Activated CD8-positive, alpha-beta memory T cell treated with anti-CD3 and anti-CD28 coated beads, Interleukin-2, amount 10 ng/mL, durations not matched to agents 7 days and 5 days (primary cell): ENCODE results near the gene KRTAP4-5. TPM values are rescaled to one million over a fixed set of nuclear protein-coding genes. Genes with fewer than 3 reads are reported as not detected.
"Not testable (repeated sequence)": the region's sequence is repeated elsewhere in the genome, so short reads cannot be mapped to it uniquely, and the experiment has no call there.

Experiments used
- ATAC-seq: fragments of 150-1000 bp; cut with Tn5 transposase; one replicate; pipeline ENCODE4 v1.10.0; 2021; ENCODE audit warnings: moderate library complexity
- CTCF ChIA-PET: fragments of 350-600 bp; sonication (Branson Sonifier 250); formaldehyde crosslinking; loops from one replicate; lab custom pipeline; 2021; ENCODE audit warnings: antibody characterized with exemption; lab: Charles Lee
- DNase-seq: peaks from one replicate; pipeline ENCODE4 v3.0.0-alpha.2; 2020
- H3K27ac Mint-ChIP-seq: one replicate; pipeline ENCODE4 v1.8.0; 2021; ENCODE audit warnings: mild to moderate bottlenecking, mixed read lengths
- H3K27me3 Mint-ChIP-seq: one replicate; pipeline ENCODE4 v1.8.0; 2021; ENCODE audit warnings: mixed read lengths
- H3K36me3 Mint-ChIP-seq: one replicate; pipeline ENCODE4 v1.8.0; 2021; ENCODE audit warnings: mild to moderate bottlenecking, mixed read lengths
- H3K4me1 Mint-ChIP-seq: one replicate; pipeline ENCODE4 v1.8.0; 2021; ENCODE audit warnings: mixed read lengths
- H3K4me3 Mint-ChIP-seq: one replicate; pipeline ENCODE4 v1.8.0; 2021; ENCODE audit warnings: mild to moderate bottlenecking, moderate library complexity, mixed read lengths
- H3K9me3 Mint-ChIP-seq: one replicate; pipeline ENCODE4 v1.8.0; 2022; ENCODE audit warnings: low read depth, mixed read lengths
- total RNA-seq, 2 experiments: library from RNA; stranded (reverse); gene quantifications; one replicate each; pipeline ENCODE4 v1.2.3, GENCODE V29; 2021

Gene KRTAP4-5
- total RNA-seq, 2 experiments from 2014 or later: not detected

DNA sequence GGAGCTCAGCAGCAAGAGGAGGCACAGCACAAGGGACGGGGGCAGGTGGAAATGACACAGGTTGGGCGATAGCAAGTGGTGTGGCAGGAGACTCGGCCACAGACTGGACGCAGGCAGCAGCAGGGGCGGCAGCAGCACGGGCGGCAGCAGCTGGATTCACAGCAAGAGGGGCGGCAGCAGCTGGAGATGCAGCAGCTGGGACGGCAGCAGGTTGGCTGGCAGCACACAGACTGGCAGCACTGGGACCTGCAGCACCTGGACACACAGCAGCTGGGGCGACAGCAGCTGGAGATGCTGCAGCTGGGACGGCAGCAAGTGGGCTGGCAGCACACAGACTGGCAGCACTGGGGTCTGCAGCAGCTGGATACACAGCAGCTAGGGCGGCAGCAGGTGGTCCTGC is 9.8 kb downstream of the KRTAP4-5 start:
- H3K4me1 Mint-ChIP-seq, ATAC-seq, H3K4me3 Mint-ChIP-seq, H3K36me3 Mint-ChIP-seq, H3K27me3 Mint-ChIP-seq, DNase-seq, H3K27ac Mint-ChIP-seq, CTCF ChIA-PET: not testable (repeated sequence)
- H3K9me3 Mint-ChIP-seq: peaks cover 19% of the 10 kb centered on the region

DNA sequence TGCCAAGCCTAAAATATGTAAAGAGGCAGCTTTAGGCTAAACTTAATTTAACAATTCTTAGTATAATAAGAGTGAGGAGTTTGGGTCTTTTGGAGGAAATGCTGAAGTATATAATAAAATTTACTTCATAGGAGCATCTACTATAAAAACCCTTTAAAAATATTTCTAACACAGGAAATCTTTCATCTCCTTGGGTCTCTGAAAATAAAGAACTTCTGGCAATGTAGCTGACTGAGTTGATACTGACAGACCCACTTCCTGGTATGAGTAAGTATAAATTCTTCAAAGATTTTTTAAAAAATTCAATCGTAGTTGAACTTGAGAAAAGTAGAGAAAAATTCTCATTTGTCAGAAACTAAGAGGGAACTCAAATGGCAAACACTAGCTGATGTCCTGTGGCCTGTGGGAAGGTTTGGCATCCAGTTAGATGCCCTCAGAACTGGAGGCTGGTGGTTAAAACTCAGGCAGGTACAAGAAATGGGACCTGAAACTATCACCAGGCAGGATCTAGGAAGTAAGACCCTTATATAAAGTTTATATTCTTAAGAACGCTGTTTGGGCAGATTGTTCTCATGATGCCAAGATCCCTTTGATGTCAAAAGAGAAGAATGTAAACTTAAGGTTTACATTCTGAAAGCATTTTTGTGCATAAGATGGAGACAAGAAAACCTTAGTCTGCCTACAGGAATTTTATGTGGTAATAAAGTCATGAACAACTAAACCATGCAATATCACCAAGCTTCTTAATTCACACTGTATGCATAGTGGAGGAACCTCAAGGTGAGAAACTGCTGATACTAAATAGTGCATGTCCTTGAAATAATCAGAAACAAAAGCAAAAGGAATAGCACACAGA is 15.5 kb downstream of the KRTAP4-5 start:
- H3K36me3 Mint-ChIP-seq: no peaks in the 10 kb centered on the region
- no peak overlapping the region for H3K4me3 Mint-ChIP-seq
- H3K4me1 Mint-ChIP-seq: no peaks in the 10 kb centered on the region
- CTCF ChIA-PET: no interaction called here
- H3K27me3 Mint-ChIP-seq: peaks cover 9% of the 10 kb centered on the region
- ATAC-seq (no peak), DNase-seq (no peak)
- H3K9me3 Mint-ChIP-seq: peaks cover 3% of the 10 kb centered on the region
- H3K27ac Mint-ChIP-seq: no peak overlapping the region

DNA sequence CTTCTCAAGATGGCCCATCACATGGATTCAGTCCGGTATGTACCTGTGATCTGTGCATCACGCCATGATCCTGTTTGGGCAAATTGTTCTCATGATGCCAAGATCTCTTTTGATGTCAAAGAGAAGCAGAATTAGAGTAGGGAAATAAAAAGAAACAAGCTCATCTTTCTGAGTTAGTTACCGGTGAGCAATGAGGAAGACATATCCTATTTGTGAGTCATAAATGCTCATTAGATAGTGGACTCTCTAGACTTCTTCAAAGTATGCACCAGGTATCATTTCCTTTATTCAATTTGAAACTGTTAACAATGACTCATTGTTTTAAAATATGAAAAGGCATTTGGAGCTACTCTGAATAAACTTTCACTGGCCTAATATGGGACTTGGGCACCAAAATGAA is 17.6 kb downstream of the KRTAP4-5 start:
- no peaks in the 10 kb centered on the region for H3K4me1 Mint-ChIP-seq

DNA sequence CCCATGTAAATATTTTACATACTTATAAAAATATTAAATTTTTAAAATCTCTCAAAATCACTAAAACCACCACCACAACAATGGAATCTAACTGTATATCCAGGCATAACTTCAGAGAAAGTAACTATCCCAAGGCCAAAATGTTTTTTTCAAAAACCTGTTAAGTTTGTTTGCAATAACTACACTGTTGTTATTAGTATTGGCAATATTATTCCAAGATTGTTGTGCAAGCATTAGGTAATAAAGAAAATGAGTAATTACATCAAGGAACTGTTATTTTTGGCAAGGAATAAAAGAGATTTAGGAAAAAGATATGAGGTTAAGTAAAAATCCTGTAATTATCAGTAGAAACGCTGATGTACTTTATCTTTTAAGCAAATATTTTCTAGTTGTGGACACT is 22.3 kb downstream of the KRTAP4-5 start:
- Mint-ChIP-seq H3K9me3 (peaks cover 2% of the 10 kb centered on the region), H3K4me3 (no peak overlapping the region), H3K27me3 (peaks cover 15% of the 10 kb centered on the region), H3K36me3 (no peaks in the 10 kb centered on the region), H3K27ac (no peak overlapping the region), H3K4me1 (peaks cover 5% of the 10 kb centered on the region)
- CTCF ChIA-PET: no interaction called here
- DNase-seq (no peak), ATAC-seq (no peak)

More for the DNA sequence above, 17.6 kb downstream of the KRTAP4-5 start:
- H3K4me3 Mint-ChIP-seq: no peak overlapping the region
- no peaks in the 10 kb centered on the region for H3K36me3 Mint-ChIP-seq
- CTCF ChIA-PET: no interaction called here
- ATAC-seq (no peak), DNase-seq (no peak)
- no peaks in the 10 kb centered on the region for H3K9me3 Mint-ChIP-seq
- no peak overlapping the region for H3K27ac Mint-ChIP-seq
- H3K27me3 Mint-ChIP-seq: peaks cover 11% of the 10 kb centered on the region

DNA sequence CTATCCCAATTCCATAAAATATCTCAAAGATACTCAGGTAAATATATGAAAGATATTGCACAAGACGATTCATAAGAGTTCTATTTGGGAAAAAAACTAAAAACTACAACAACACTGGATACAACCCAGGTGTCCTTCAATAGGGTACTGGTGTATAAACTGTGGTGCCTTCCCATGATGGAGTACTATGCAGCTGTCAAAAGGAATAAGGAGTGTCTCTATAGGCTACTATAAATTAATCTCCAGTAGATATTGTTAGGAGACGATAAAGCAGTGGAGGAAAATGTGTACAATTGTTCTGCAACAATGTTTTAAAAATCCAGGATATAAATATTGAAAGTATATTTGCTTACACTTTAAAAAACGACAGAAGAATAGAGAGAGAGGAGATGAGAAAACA is 23.2 kb downstream of the KRTAP4-5 start:
- Mint-ChIP-seq H3K27me3 (peaks cover 18% of the 10 kb centered on the region), H3K4me3 (no peak overlapping the region), H3K4me1 (peaks cover 5% of the 10 kb centered on the region), H3K36me3 (no peaks in the 10 kb centered on the region), H3K27ac (no peak overlapping the region), H3K9me3 (peaks cover 2% of the 10 kb centered on the region)
- DNase-seq (no peak), ATAC-seq (no peak)
- CTCF ChIA-PET: no interaction called here

DNA sequence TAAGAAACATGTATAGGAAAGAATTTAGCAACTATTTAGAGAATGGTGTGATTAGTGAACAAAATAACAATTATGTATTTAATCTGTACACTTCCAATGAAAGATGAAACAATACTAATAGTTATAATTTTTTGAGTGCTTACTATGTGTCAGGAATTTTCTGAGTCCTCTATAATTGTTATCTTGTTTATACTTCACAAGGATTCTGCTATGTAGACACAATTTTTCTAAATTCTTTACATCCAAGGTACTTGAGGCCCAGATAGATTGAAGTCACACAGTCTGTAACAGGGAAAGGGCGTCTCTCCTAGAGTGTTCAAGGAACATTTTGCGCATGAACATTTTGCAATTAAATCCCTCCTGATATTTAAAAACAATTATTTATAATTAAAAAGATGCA is 24.6 kb downstream of the KRTAP4-5 start:
- Mint-ChIP-seq H3K27me3 (peaks cover 18% of the 10 kb centered on the region), H3K27ac (no peak overlapping the region), H3K4me3 (no peak overlapping the region), H3K36me3 (no peaks in the 10 kb centered on the region), H3K9me3 (peaks cover 2% of the 10 kb centered on the region), H3K4me1 (peaks cover 10% of the 10 kb centered on the region)
- no peak for ATAC-seq
- no peak for DNase-seq
- CTCF ChIA-PET: no interaction called here

DNA sequence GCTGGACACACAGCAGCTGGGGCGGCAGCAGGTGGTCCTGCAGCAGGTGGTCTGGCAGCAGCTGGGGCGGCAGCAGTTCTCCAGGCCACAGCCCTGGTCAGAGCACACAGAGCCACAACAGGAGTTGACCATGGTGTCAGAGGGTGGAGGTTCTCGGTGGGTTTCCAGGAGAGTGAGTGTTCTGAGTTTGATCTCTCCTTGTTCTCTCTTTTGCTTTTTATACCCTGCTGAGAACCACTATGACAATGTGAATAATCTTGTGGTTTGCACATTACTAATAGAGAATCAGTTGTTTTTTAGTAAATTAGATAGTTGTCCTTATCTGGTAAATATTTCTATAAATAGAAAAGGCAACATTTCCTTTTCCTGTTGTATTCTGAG is 25.6 kb downstream of the KRTAP4-5 start, which contains the start of gene KRTAP4-12:
Gene KRTAP4-12, minus strand, starts transcription at position 192 of the 381 bp plus-strand sequence. Its CDS starts 60 bp downstream, at position 132.
- H3K27ac Mint-ChIP-seq, H3K36me3 Mint-ChIP-seq, H3K4me3 Mint-ChIP-seq, ATAC-seq, CTCF ChIA-PET, DNase-seq, H3K9me3 Mint-ChIP-seq: not testable (repeated sequence)
- H3K4me1 Mint-ChIP-seq: peaks cover 11% of the 10 kb centered on the region
- H3K27me3 Mint-ChIP-seq: peaks cover 15% of the 10 kb centered on the region

DNA sequence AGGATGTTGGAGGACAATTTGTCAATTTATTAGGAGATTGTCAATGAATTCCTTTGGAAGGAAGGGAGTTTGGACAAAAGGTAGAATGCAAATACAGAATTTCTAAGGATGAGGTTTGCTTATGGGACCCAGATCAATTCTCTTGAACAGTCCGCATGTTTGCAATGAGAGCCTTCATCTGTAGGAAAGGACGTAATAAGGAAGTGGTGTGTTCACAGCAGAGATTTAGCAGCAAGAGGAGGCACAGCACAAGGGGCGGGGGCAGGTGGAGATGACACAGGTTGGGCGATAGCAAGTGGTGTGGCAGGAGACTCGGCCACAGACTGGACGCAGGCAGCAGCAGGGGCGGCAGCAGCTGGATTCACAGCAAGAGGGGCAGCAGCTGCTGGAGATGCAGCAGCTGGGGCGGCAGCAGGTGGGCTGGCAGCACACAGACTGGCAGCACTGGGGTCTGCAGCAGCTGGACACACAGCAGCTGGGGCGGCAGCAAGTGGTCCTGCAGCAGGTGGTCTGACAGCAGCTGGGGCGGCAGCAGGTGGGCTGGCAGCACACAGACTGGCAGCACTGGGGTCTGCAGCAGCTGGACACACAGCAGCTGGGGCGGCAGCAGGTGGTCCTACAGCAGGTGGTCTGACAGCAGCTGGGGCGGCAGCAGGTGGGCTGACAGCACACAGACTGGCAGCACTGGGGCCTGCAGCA is 26.2 kb downstream of the KRTAP4-5 start:
- peaks cover 11% of the 10 kb centered on the region for H3K4me1 Mint-ChIP-seq
- H3K9me3 Mint-ChIP-seq, CTCF ChIA-PET, DNase-seq, H3K4me3 Mint-ChIP-seq, H3K27ac Mint-ChIP-seq, H3K36me3 Mint-ChIP-seq, ATAC-seq: not testable (repeated sequence)
- H3K27me3 Mint-ChIP-seq: peaks cover 15% of the 10 kb centered on the region

DNA sequence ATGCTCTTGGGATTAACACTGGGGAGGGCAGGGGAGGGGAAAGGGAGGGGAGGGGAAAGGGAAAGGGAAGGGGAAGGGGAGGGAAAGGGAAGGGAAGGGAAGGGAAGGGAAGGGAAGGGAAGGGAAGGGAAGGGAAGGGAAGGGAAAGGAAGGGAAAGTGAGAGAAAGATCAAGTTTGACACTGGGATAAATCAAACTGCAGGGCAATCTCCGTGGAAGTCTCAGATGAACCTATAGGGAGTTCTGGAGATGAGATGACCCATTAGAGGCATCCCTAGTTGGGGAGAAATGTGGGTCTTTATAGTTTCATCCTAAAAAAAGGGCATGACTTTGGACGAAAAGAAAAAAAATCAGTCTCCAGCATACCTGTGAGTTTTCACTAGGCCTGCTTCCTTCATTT is 27.9 kb downstream of the KRTAP4-5 start:
- no peak overlapping the region for H3K4me3 Mint-ChIP-seq
- no peak overlapping the region for H3K27ac Mint-ChIP-seq
- no peaks in the 10 kb centered on the region for H3K36me3 Mint-ChIP-seq
- DNase-seq: no peak
- H3K4me1 Mint-ChIP-seq: peaks cover 11% of the 10 kb centered on the region
- ATAC-seq: no peak
- peaks cover 18% of the 10 kb centered on the region for H3K27me3 Mint-ChIP-seq
- peaks cover 2% of the 10 kb centered on the region for H3K9me3 Mint-ChIP-seq
- CTCF ChIA-PET: no interaction called here

DNA sequence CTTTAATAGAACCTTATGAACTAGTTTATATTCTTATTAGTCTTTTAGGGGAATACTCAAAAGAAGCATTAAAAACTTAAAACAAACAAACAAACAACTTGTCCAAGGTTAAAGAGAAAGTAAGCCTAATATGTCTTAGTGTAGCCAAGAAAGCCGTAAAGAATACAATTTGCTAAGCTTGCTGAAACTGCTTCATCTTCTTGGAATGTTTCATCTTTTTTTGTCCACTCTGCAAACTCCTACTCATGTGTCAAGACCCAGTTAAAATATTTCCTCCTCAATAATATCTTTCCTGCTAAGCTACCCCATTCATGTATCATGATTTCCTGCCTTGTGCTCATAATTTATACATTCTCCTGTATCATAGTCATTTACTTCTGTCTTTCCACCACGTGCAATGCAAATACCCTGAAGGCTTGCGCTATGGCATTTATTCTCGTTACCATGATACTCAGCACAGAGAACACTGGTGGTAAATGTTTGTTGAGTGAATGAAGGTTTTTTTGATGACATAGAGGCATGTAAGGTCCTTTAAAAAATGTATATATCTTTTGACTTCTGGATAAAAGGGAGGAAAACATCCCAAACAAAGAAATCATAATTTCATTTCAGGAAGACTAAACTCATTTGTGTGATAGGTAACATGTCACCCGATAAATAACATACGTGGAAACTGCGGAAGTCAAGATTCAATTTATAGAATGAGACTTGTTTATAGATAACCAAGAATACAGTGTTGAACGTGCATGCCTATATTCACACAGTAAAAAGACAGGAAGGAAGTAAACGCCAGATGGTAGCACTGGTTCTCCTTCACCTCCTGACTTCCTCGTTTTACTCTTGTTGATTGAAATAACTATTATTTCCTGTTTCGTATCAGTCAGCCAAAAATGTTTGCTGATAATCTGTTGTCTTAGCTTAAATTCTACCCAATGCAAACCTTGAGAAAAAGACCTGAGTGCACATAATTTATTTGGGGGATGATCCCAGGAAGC is 29.6 kb downstream of the KRTAP4-5 start:
- peaks cover 21% of the 10 kb centered on the region for H3K27me3 Mint-ChIP-seq
- H3K36me3 Mint-ChIP-seq, DNase-seq, H3K4me3 Mint-ChIP-seq, H3K27ac Mint-ChIP-seq, H3K9me3 Mint-ChIP-seq, H3K4me1 Mint-ChIP-seq, ATAC-seq, CTCF ChIA-PET: not testable (repeated sequence)

DNA sequence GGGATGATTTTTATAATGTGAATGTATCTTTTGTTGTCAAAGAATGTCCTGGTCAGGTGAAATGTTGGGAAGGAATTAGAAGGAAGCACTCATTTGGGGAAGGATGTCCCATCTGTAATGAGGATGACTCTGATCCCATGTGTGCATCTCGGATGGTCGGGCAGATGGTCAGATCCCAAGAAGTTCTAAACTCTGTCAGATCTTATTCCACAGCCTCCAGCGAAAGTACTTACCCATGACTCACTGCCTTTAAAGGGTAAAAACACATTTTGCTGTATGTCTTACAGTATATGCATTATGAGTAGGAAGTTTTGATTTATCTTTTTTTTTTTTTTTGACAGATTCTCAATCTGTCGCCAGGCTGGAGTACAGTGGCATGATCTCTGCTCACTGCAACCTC is 30.9 kb downstream of the KRTAP4-5 start:
- CTCF ChIA-PET: no interaction called here
- no peak overlapping the region for H3K4me3 Mint-ChIP-seq
- ATAC-seq (no peak), DNase-seq (no peak)
- H3K4me1 Mint-ChIP-seq: peaks cover 7% of the 10 kb centered on the region
- H3K27me3 Mint-ChIP-seq: peaks cover 21% of the 10 kb centered on the region
- H3K9me3 Mint-ChIP-seq: no peaks in the 10 kb centered on the region
- no peak overlapping the region for H3K27ac Mint-ChIP-seq
- no peaks in the 10 kb centered on the region for H3K36me3 Mint-ChIP-seq

DNA sequence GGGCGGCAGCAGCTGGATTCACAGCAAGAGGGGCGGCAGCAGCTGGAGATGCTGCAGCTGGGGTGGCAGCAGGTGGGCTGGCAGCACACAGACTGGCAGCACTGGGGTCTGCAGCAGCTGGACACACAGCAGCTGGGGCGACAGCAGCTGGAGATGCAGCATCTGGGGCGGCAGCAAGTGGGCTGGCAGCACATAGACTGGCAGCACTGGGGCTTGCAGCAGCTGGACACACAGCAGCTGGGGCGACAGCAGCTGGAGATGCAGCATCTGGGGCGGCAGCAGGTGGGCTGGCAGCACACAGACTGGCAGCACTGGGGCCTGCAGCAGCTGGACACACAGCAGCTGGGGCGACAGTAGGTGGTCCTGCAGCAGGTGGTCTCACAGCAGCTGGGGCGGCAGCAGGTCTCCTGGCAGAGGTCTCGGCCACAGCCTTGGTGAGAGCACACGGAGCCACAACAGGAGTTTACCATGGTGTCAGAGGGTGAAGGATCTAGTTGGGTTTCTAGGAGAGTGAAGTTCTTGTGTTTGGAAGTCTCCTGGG is 31.7 kb downstream of the KRTAP4-5 start, which contains the start of gene KRTAP4-11:
Gene KRTAP4-11, minus strand, starts transcription at position 528 of the 541 bp plus-strand sequence. Its CDS starts 58 bp downstream, at position 470.
- H3K9me3 Mint-ChIP-seq, H3K36me3 Mint-ChIP-seq, H3K27ac Mint-ChIP-seq, DNase-seq, H3K4me1 Mint-ChIP-seq, CTCF ChIA-PET, ATAC-seq, H3K4me3 Mint-ChIP-seq: not testable (repeated sequence)
- peaks cover 16% of the 10 kb centered on the region for H3K27me3 Mint-ChIP-seq

DNA sequence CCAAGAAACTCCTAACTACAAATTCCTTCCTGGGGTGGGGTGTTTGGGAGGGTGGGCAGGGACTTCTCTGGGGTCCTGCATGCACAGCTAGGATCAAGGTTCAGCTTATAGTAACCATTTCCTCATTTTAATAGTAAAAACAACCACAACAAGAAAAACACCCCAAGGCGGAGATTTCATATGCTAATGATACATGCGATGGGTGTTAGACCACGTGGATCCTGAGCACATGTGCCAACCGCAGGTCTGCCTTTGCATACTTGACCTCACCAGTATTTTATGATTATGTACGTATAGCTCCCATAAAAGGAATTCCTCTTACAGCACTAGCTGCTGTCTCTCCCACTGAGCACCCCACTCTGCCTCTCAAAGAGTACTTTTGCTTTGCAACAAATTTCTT is 33.3 kb downstream of the KRTAP4-5 start:
- no peak for ATAC-seq
- Mint-ChIP-seq H3K4me3 (no peak overlapping the region), H3K9me3 (peaks cover under 1% of the 10 kb centered on the region), H3K27me3 (peaks cover 12% of the 10 kb centered on the region), H3K36me3 (peaks cover under 1% of the 10 kb centered on the region), H3K4me1 (peaks cover 6% of the 10 kb centered on the region), H3K27ac (no peak overlapping the region)
- CTCF ChIA-PET: no interaction called here
- DNase-seq: no peak
